ENCODE data around the gene CFAP77.
"Not testable (repeated sequence)": the region's sequence is repeated elsewhere in the genome, so short reads cannot be mapped to it uniquely, and the experiment has no call there.

CFAP77 gene

GRCh38 chr9:132554755-132555154 is 144.7 kb downstream of the CFAP77 start:
- H3K36me3 Mint-ChIP-seq (ENCODE audit: low read depth) = no peaks in the 10 kb centered on the region

GRCh38 chr9:132555528-132555927 is 145.5 kb downstream of the CFAP77 start:
- H3K27ac Mint-ChIP-seq = no peak overlapping the region
- H3K27me3 Mint-ChIP-seq = peaks cover 27% of the 10 kb centered on the region
- no peak overlapping the region for H3K4me3 Mint-ChIP-seq
- H3K36me3 Mint-ChIP-seq (ENCODE audit: low read depth) = no peaks in the 10 kb centered on the region
- H3K4me1 Mint-ChIP-seq (ENCODE audit: low read depth) = no peaks in the 10 kb centered on the region
- intact Hi-C loops (cut with micrococcal nuclease) = no loop called here
- no peaks in the 10 kb centered on the region for H3K9me3 Mint-ChIP-seq

More at GRCh38 chr9:132554755-132555154, 144.7 kb downstream of the CFAP77 start:
- intact Hi-C loops (cut with micrococcal nuclease) = no loop called here
- H3K27ac Mint-ChIP-seq = no peak overlapping the region
- H3K4me3 Mint-ChIP-seq = no peak overlapping the region
- no peaks in the 10 kb centered on the region for H3K9me3 Mint-ChIP-seq
- H3K4me1 Mint-ChIP-seq (ENCODE audit: low read depth) = no peaks in the 10 kb centered on the region
- peaks cover 23% of the 10 kb centered on the region for H3K27me3 Mint-ChIP-seq

DNA sequence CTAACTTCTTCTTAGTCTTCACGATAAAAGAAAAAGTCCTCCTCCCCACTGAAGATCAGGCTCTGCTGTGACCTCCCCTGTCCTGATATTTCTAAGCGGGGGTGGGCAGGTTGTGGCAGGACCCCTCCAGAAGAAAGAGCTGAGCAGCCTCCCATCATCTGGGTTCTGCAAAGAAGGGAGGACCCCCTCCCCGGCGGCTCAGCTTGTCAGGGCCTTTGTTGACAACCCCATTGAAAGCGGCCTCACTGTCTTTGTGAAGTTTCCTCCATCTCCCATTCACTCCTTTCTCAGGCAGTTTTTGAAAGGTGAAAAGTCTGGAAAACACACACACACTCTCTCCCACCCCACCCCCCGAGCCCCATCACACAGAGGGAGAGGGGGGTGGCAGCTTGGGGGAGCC is 146.2 kb downstream of the CFAP77 start:
- Mint-ChIP-seq H3K27ac (no peak overlapping the region), H3K4me3 (no peak overlapping the region), H3K36me3 (ENCODE audit: low read depth) (no peaks in the 10 kb centered on the region), H3K4me1 (ENCODE audit: low read depth) (no peaks in the 10 kb centered on the region), H3K9me3 (no peaks in the 10 kb centered on the region), H3K27me3 (peaks cover 34% of the 10 kb centered on the region)
- intact Hi-C loops (cut with micrococcal nuclease) = no loop called here

- H3K4me1 Mint-ChIP-seq (ENCODE audit: low read depth) = no peaks in the 10 kb centered on the region
- H3K9me3 Mint-ChIP-seq = no peaks in the 10 kb centered on the region
- H3K27me3 Mint-ChIP-seq = peaks cover 37% of the 10 kb centered on the region
- no peak overlapping the region for H3K27ac Mint-ChIP-seq
- intact Hi-C loops (cut with micrococcal nuclease) = no loop called here
- H3K36me3 Mint-ChIP-seq (ENCODE audit: low read depth) = no peaks in the 10 kb centered on the region
- no peak overlapping the region for H3K4me3 Mint-ChIP-seq
Observed at GRCh38 chr9:132556714-132557113, 146.7 kb downstream of the CFAP77 start.

GRCh38 chr9:132557159-132557558 is 147.1 kb downstream of the CFAP77 start:
- no peak overlapping the region for H3K4me3 Mint-ChIP-seq
- intact Hi-C loops (cut with micrococcal nuclease) = no loop called here
- H3K27ac Mint-ChIP-seq = no peak overlapping the region
- H3K27me3 Mint-ChIP-seq = peaks cover 41% of the 10 kb centered on the region
- no peaks in the 10 kb centered on the region for H3K36me3 Mint-ChIP-seq (ENCODE audit: low read depth)
- H3K4me1 Mint-ChIP-seq (ENCODE audit: low read depth) = no peaks in the 10 kb centered on the region
- no peaks in the 10 kb centered on the region for H3K9me3 Mint-ChIP-seq

GRCh38 chr9:132559711-132560110 is 149.7 kb downstream of the CFAP77 start:
- Mint-ChIP-seq H3K27ac (no peak overlapping the region), H3K4me1 (ENCODE audit: low read depth) (no peaks in the 10 kb centered on the region), H3K27me3 (peaks cover 46% of the 10 kb centered on the region)

GRCh38 chr9:132560616-132561202 is 150.7 kb downstream of the CFAP77 start:
- Mint-ChIP-seq H3K4me1 (ENCODE audit: low read depth) (no peaks in the 10 kb centered on the region), H3K27me3 (peaks cover 46% of the 10 kb centered on the region), H3K36me3 (ENCODE audit: low read depth) (no peaks in the 10 kb centered on the region), H3K9me3 (no peaks in the 10 kb centered on the region), H3K4me3 (no peak overlapping the region), H3K27ac (no peak overlapping the region)
- intact Hi-C loops (cut with micrococcal nuclease) = no loop called here

More at GRCh38 chr9:132559711-132560110, 149.7 kb downstream of the CFAP77 start:
- Mint-ChIP-seq H3K9me3 (no peaks in the 10 kb centered on the region), H3K36me3 (ENCODE audit: low read depth) (no peaks in the 10 kb centered on the region), H3K4me3 (no peak overlapping the region)
- intact Hi-C loops (cut with micrococcal nuclease) = no loop called here

- no peaks in the 10 kb centered on the region for H3K9me3 Mint-ChIP-seq
- no peaks in the 10 kb centered on the region for H3K36me3 Mint-ChIP-seq (ENCODE audit: low read depth)
- intact Hi-C loops (cut with micrococcal nuclease) = no loop called here
- H3K4me1 Mint-ChIP-seq (ENCODE audit: low read depth) = no peaks in the 10 kb centered on the region
- H3K4me3 Mint-ChIP-seq = no peak overlapping the region
- no peak overlapping the region for H3K27ac Mint-ChIP-seq
- peaks cover 35% of the 10 kb centered on the region for H3K27me3 Mint-ChIP-seq
Observed at GRCh38 chr9:132562306-132562573, 152.2 kb downstream of the CFAP77 start.

GRCh38 chr9:132564526-132564925 is 154.5 kb downstream of the CFAP77 start:
- no peaks in the 10 kb centered on the region for H3K4me1 Mint-ChIP-seq (ENCODE audit: low read depth)
- H3K36me3 Mint-ChIP-seq (ENCODE audit: low read depth) = no peaks in the 10 kb centered on the region
- no peak overlapping the region for H3K27ac Mint-ChIP-seq
- no peaks in the 10 kb centered on the region for H3K9me3 Mint-ChIP-seq
- intact Hi-C loops (cut with micrococcal nuclease) = no loop called here
- no peak overlapping the region for H3K4me3 Mint-ChIP-seq
- peaks cover 28% of the 10 kb centered on the region for H3K27me3 Mint-ChIP-seq

GRCh38 chr9:132568787-132569186 is 158.8 kb downstream of the CFAP77 start:
- H3K27ac Mint-ChIP-seq; H3K4me1 Mint-ChIP-seq (ENCODE audit: low read depth); H3K9me3 Mint-ChIP-seq; H3K4me3 Mint-ChIP-seq; intact Hi-C loops (cut with micrococcal nuclease); H3K36me3 Mint-ChIP-seq (ENCODE audit: low read depth): not testable (repeated sequence)
- H3K27me3 Mint-ChIP-seq = peaks cover 23% of the 10 kb centered on the region

DNA sequence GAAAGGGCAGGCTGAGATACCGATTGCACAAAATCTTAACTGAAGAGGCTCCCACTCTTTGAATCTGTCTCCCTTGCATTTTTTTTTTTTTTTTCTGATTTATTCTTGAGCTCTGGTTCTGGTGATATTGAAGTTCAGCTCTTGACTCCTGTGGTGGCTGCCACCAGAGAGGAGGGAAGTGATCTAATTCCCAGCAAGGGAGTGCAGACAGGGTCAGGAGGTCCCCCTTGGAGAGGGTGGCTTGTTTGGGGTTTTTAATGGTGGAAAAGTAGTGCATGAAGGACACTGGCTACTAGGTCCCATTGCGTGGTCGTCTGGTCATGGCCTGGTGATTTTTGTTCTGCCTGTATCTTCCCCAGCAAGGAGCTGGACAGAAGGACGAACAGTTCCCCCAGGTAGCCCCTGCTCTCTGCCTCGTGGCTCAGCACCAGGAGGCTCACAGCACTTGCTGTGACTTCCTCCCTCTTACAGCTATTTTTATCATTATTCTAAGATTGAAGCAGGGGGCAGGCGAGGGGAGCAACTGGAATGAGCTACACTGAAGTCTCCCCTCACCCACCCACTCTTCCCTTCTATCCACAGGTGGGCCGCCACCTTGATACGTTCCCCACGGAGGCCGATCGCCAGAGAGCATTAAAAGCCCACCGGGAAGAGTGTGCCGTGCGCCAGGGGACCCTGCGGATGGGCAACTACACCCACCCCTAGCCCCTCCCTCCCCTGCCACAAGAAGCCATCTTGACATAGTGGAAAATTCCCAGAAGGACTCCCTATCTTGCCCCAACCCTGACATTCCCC is 162.0 kb downstream of the CFAP77 start:
- peaks cover 44% of the 10 kb centered on the region for H3K27me3 Mint-ChIP-seq
- H3K36me3 Mint-ChIP-seq (ENCODE audit: low read depth) = no peaks in the 10 kb centered on the region
- H3K4me1 Mint-ChIP-seq (ENCODE audit: low read depth) = no peaks in the 10 kb centered on the region
- intact Hi-C loops (cut with micrococcal nuclease) = no loop called here
- H3K9me3 Mint-ChIP-seq = no peaks in the 10 kb centered on the region
- no peak overlapping the region for H3K27ac Mint-ChIP-seq
- no peak overlapping the region for H3K4me3 Mint-ChIP-seq

DNA sequence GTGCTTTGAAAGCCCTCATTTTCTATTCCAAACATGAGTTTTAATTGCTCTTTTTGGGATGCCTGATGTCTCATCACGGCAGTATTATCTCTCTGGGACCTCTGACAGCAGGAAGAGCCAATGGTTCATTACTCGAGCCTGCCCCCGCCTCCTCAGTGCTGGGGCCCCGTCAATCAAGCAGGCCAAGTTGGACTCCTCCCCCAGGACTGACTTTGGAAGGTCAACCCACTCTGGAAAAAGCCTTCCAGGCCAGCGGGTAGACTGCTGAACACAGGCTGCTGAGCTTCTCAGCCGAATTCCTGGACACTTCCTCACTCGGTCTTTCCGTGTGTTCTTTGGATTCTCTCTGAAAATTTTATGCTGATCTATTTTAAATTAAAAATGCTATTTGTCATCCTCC is 162.9 kb downstream of the CFAP77 start:
- no peak overlapping the region for H3K27ac Mint-ChIP-seq
- intact Hi-C loops (cut with micrococcal nuclease) = no loop called here
- no peaks in the 10 kb centered on the region for H3K9me3 Mint-ChIP-seq
- H3K4me3 Mint-ChIP-seq = no peak overlapping the region
- no peaks in the 10 kb centered on the region for H3K36me3 Mint-ChIP-seq (ENCODE audit: low read depth)
- H3K27me3 Mint-ChIP-seq = peaks cover 54% of the 10 kb centered on the region
- no peaks in the 10 kb centered on the region for H3K4me1 Mint-ChIP-seq (ENCODE audit: low read depth)

DNA sequence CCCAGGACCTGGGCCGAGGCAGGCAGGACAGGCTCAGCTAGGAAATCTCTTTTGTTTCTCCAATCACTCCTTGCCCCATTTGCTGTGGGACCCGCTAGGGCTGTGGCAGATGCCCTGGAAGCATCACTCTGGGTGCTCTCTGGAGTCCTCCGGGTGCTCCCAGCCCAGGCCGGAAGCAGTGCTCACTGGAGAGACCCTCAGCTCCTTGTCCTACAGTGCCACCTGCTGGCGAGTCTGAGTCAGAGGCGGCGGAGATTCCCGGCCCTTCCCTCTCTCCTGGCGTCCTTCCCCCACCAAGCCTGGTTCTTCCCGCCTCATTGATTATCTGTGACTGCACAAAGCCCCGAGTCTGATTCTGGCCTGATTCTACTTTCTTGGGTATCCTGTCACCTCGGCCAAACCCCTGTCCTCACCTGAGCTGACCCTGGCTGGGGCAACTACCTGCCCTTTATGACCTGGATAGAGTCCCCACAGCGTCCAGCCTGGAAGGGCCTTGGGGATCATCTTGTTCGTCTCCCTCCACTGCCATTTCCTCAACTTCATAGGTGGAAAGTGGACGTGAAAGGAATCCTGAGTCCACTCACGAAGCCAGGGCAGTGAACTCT is 165.1 kb downstream of the CFAP77 start:
- intact Hi-C loops (cut with micrococcal nuclease) = no loop called here
- Mint-ChIP-seq H3K27me3 (peaks cover 73% of the 10 kb centered on the region), H3K36me3 (ENCODE audit: low read depth) (no peaks in the 10 kb centered on the region), H3K9me3 (no peaks in the 10 kb centered on the region), H3K4me3 (no peak overlapping the region), H3K27ac (no peak overlapping the region), H3K4me1 (ENCODE audit: low read depth) (no peaks in the 10 kb centered on the region)

- Mint-ChIP-seq H3K4me1 (ENCODE audit: low read depth) (no peaks in the 10 kb centered on the region), H3K4me3 (no peak overlapping the region), H3K9me3 (no peaks in the 10 kb centered on the region), H3K36me3 (ENCODE audit: low read depth) (no peaks in the 10 kb centered on the region), H3K27ac (no peak overlapping the region), H3K27me3 (peaks cover 78% of the 10 kb centered on the region)
- intact Hi-C loops (cut with micrococcal nuclease) = no loop called here
Observed at GRCh38 chr9:132575811-132576210, 165.8 kb downstream of the CFAP77 start.
